ENCODE data around the gene SASS6. TPM values are rescaled to one million over a fixed set of nuclear protein-coding genes. Genes with fewer than 3 reads are reported as not detected.

The SASS6 gene
- total RNA-seq, 2 experiments from 2014 or later = 12.1 to 18.7 TPM

DNA sequence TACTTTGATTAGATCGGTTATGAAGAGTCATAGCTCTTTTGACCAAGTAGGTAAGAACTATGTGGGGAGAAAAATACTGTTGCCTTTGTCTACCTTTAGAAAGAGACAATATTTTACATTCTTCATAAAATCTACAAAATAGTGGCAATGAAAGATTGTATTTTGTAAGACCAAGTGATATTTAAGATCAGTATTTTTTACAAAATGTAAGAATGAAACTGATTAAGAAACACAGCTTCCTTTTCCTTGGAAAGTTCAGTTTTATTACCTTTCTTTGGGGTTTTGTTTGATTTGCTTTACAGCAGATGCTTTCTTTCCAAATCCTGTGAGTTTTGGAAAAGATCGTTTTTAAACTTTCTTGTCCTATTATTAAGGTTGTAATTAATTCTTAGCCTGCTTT is 93.1 kb downstream of the SASS6 start:
- TF ChIP-seq, protein P1, sequence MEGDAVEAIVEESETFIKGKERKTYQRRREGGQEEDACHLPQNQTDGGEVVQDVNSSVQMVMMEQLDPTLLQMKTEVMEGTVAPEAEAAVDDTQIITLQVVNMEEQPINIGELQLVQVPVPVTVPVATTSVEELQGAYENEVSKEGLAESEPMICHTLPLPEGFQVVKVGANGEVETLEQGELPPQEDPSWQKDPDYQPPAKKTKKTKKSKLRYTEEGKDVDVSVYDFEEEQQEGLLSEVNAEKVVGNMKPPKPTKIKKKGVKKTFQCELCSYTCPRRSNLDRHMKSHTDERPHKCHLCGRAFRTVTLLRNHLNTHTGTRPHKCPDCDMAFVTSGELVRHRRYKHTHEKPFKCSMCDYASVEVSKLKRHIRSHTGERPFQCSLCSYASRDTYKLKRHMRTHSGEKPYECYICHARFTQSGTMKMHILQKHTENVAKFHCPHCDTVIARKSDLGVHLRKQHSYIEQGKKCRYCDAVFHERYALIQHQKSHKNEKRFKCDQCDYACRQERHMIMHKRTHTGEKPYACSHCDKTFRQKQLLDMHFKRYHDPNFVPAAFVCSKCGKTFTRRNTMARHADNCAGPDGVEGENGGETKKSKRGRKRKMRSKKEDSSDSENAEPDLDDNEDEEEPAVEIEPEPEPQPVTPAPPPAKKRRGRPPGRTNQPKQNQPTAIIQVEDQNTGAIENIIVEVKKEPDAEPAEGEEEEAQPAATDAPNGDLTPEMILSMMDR (conservative IDR thresholded peaks at IDR 0.05; ENCODE audit: low read length) = no peak
- no peak for TF ChIP-seq EZH2phosphoT487 (IDR thresholded peaks at IDR 0.05; ENCODE audit: borderline replicate concordance, low read depth, low read length)
- ChIA-PET POLR2A (interaction anchor here (0.5 to 1.7 kb wide), 9 partner anchors 12 to 871 kb away, joined by 3 to 7 read pairs (median 3); partner anchors contain the start of genes CDC14A and SLC35A3), CTCF (ENCODE audit: unreplicated experiment) (no interaction called here)
- Histone ChIP-seq H3K79me2 (ENCODE audit: insufficient read depth, low read depth, low read length) (peaks cover 77% of the 10 kb centered on the region), H3K9me3 (ENCODE audit: low read length) (peaks cover 8% of the 10 kb centered on the region; the same call in 1 of the 2 replicates), H3K36me3 (ENCODE audit: insufficient read depth, low read length) (peaks cover 35% of the 10 kb centered on the region), H3K9me2 (ENCODE audit: insufficient read depth, low read length) (no peaks in the 10 kb centered on the region), H2AFZ (ENCODE audit: low read length) (no peak overlapping the region), H4K20me1 (ENCODE audit: insufficient read depth, low read length) (peaks cover 32% of the 10 kb centered on the region), H3K4me1 (ENCODE audit: insufficient read depth, low read length, poor library complexity, severe bottlenecking) (peaks cover 50% of the 10 kb centered on the region), H3K4me3 (ENCODE audit: low read depth, low read length, poor library complexity, severe bottlenecking) (peak overlapping the region; percentile 78), H3K4me2 (ENCODE audit: low read length) (peak overlapping the region; percentile 88), H3K27ac (ENCODE audit: low read depth, low read length, poor library complexity, severe bottlenecking) (peak overlapping the region; percentile 84)
- BruUV-seq (replicated peaks) = no TSS peak
- intact Hi-C loops (cut with micrococcal nuclease; ENCODE audit: unreplicated experiment) = loop anchor here (2.0 to 10.0 kb wide), 5 partner anchors 71 to 855 kb away; partner anchors contain the start of genes CDC14A, EXTL2, SLC30A7 and SLC35A3
- DNase-seq (ENCODE audit: low spot score) = no peak

GRCh38 chr1:100038660-100039287 is 94.0 kb downstream of the SASS6 start:
- peak overlapping the region; percentile 88 for H3K4me2 ChIP-seq (ENCODE audit: low read length)
- peak; percentile 85 for DNase-seq (ENCODE audit: low spot score)
- no peak for TF ChIP-seq EZH2phosphoT487 (IDR thresholded peaks at IDR 0.05; ENCODE audit: borderline replicate concordance, low read depth, low read length)
- TF ChIP-seq, protein P1 (conservative IDR thresholded peaks at IDR 0.05; ENCODE audit: low read length) = no peak
- peak overlapping the region; percentile 84 for H3K27ac ChIP-seq (ENCODE audit: low read depth, low read length, poor library complexity, severe bottlenecking)
- intact Hi-C loops (cut with micrococcal nuclease; ENCODE audit: unreplicated experiment) = loop anchor here (1.0 to 10.0 kb wide), 6 partner anchors 70 to 856 kb away; partner anchors contain the start of genes CDC14A, EXTL2, SLC30A7 and SLC35A3
- H2AFZ ChIP-seq (ENCODE audit: low read length) = no peak overlapping the region; the same call in 1 of the 2 replicates
- peaks cover 50% of the 10 kb centered on the region for H3K4me1 ChIP-seq (ENCODE audit: insufficient read depth, low read length, poor library complexity, severe bottlenecking)
- peaks cover 27% of the 10 kb centered on the region for H3K36me3 ChIP-seq (ENCODE audit: insufficient read depth, low read length)
- peaks cover 32% of the 10 kb centered on the region for H4K20me1 ChIP-seq (ENCODE audit: insufficient read depth, low read length)
- H3K79me2 ChIP-seq (ENCODE audit: insufficient read depth, low read depth, low read length) = peaks cover 68% of the 10 kb centered on the region
- CTCF ChIA-PET (ENCODE audit: unreplicated experiment) = interaction anchor here (0.6 to 1.1 kb wide), 2 partner anchors 69 to 368 kb away, joined by 3 read pairs; partner anchors contain the start of gene SLC35A3
- peak overlapping the region; percentile 78 for H3K4me3 ChIP-seq (ENCODE audit: low read depth, low read length, poor library complexity, severe bottlenecking)
- POLR2A ChIA-PET = interaction anchor here (0.5 to 2.5 kb wide), 10 partner anchors 10 to 314 kb away, joined by 3 to 10 read pairs (median 5); partner anchors contain the start of gene SLC35A3
- H3K9me2 ChIP-seq (ENCODE audit: insufficient read depth, low read length) = no peaks in the 10 kb centered on the region
- no TSS peak for BruUV-seq (replicated peaks)
- H3K9me3 ChIP-seq (ENCODE audit: low read length) = peaks cover 3% of the 10 kb centered on the region; the same call in 1 of the 2 replicates
